GM18870 (cell line): Measurements from ENCODE around the gene C12orf57.
A peak's percentile ranks its signal among the peaks of the same experiment; 100 is the strongest.

Source experiments
- ATAC-seq: cut with Tn5 transposase; IDR thresholded peaks from one replicate; pipeline ENCODE4 v1.9.1; 2021; ENCODE audit warnings: moderate library complexity; ENCODE audit not compliant: unreplicated experiment

The C12orf57 gene

GRCh38 chr12:6952121-6952862, 8.5 kb downstream of the C12orf57 start:
- ATAC-seq, result no peak

- ATAC-seq, result peak; percentile 2
Measured at GRCh38 chr12:6952863-6953441, 9.1 kb downstream of the C12orf57 start.

GRCh38 chr12:6953442-6954315, 9.9 kb downstream of the C12orf57 start:
- ATAC-seq, result peak; percentile 44

DNA sequence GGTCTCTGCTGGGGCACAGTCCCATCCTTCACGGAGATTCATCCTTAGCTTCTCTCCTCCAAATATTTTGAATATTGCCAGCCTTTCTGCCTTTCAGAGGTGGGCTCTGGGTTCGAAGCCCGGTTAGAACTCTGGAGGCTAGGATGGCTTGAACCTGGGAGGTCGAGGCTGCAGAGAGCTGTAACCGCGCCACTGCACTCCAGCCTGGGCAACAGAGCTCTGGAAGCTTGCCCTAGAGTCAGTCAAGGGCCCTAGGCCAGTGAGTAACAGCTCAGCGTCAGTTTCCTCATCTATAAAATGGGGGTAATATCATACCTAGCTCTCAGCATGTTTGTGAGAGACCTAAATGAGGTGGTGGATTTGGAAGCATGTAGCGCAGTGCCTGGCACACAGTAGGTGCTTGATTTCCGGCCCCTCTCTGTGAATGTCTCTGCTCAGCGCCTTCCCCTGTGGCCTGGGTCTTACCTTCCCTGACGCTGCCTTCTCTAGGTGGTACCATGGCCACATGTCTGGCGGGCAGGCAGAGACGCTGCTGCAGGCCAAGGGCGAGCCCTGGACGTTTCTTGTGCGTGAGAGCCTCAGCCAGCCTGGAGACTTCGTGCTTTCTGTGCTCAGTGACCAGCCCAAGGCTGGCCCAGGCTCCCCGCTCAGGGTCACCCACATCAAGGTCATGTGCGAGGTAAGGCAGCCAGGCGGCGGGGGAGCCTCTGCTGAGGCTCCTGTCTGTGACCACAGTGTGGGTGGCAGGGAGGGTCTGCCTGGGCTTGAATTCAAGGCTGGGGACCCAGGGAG, 10.7 kb downstream of the C12orf57 start:
- ATAC-seq, result no peak

- no peak for ATAC-seq
Measured at GRCh38 chr12:6955108-6956020, 11.5 kb downstream of the C12orf57 start.

- ATAC-seq, result no peak
Measured at GRCh38 chr12:6956021-6956727, 12.4 kb downstream of the C12orf57 start.

- no peak for ATAC-seq
Measured at GRCh38 chr12:6957151-6957701, 13.4 kb downstream of the C12orf57 start.

- ATAC-seq, result no peak
Measured at GRCh38 chr12:6957741-6958608, 14.2 kb downstream of the C12orf57 start.

- peak; percentile 3 for ATAC-seq
Measured at GRCh38 chr12:6958609-6959057, 14.8 kb downstream of the C12orf57 start.

DNA sequence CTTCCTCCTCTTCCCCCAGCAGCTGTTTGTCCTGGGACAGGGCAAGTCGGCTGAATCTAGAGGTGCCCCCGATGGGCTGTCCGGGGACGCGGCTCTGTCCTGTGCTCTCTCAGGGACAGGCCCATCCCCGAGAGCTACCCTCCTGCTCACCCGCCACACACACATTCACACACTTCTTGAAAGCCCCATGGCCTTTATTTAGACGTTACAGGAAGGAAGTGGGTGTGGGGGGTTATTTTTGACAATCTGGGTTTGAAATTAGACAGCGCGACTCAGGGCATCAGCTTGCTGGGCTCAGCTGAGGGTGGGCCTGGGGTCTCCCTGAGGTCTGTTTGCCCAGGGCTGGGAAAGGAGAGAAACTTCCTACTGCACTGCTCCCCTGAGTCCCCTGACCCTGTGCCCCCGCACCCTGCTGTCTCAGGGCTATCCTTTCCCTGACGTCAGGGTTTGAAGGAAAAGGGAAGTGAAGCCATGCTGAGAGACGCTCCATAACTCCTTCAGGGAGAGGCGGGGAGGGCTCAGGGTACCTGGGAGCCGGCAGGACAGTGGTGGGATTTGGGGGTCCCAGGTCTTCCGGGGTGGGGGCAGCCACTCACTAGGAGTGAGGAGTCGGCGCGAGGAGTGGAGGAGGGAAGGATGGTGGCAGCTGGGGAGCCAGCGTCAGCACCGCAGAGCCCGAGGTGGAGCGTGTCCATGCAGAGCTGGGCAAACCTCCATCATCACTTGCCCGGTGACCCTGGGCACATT, 15.4 kb downstream of the C12orf57 start:
- ATAC-seq, result peak; percentile 46

DNA sequence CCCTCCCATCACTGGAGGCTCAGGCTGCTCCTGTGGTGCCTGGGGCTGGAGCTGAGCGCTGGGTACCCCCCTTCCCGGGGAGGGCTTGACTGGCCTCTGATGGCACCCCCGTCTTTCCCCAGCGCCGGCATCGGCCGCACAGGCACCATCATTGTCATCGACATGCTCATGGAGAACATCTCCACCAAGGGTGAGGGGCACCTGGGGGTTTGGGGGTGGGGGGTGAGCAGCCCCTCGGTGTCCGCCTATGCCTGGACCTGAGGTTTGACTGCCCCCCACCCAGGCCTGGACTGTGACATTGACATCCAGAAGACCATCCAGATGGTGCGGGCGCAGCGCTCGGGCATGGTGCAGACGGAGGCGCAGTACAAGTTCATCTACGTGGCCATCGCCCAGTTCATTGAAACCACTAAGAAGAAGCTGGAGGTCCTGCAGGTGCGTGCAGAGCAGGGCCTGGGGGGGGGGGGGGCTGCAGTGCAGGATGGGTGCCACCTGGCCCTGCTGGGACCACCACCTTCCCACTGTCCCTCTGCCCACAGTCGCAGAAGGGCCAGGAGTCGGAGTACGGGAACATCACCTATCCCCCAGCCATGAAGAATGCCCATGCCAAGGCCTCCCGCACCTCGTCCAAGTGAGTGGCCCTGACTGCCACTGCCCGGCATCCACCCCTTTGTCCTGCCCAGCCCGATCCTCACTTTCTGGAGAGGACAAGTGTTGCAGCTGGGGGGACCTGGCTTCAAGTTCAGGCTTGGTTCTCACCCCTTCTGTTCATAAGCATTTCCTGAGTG, 16.2 kb downstream of the C12orf57 start:
- ATAC-seq, result no peak

- ATAC-seq, result no peak
Measured at GRCh38 chr12:6960593-6961277, 16.9 kb downstream of the C12orf57 start.

GRCh38 chr12:6961278-6961694, 17.5 kb downstream of the C12orf57 start:
- no peak for ATAC-seq

- ATAC-seq, result no peak
Measured at GRCh38 chr12:6961695-6962284, 18.0 kb downstream of the C12orf57 start.

GRCh38 chr12:6962285-6963015, 18.6 kb downstream of the C12orf57 start:
- no peak for ATAC-seq
